Smooth muscle cell (in vitro differentiated cells): ENCODE measurements around the gene ZNF787. TPM values are rescaled to one million over a fixed set of nuclear protein-coding genes. Genes with fewer than 3 reads are reported as not detected.

ENCODE experiments used
- DNase-seq: peaks from one replicate; lab custom pipeline; 2025; ENCODE audit not compliant: unreplicated experiment; lab: John Stamatoyannopoulos, UW
- H2AFZ ChIP-seq: fragments of 200-600 bp; sonication (generic); 2 replicates; pipeline ENCODE4 v1.6.0; 2016; ENCODE audit warnings: antibody characterized with exemption, low read depth, mild to moderate bottlenecking
- H3F3A ChIP-seq: fragments of 200-600 bp; sonication (generic); 2 replicates; pipeline ENCODE4 v1.6.0; 2017; ENCODE audit warnings: antibody characterized with exemption, low read depth
- H3K27ac ChIP-seq: fragments of 200-600 bp; sonication (generic); 2 replicates; pipeline ENCODE4 v1.5.1; 2016; ENCODE audit warnings: low read depth, mild to moderate bottlenecking
- H3K27me3 ChIP-seq: fragments of 200-600 bp; sonication (generic); 2 replicates; pipeline ENCODE4 v1.6.1; 2016; ENCODE audit warnings: low read depth, mild to moderate bottlenecking
- H3K36me3 ChIP-seq: fragments of 200-600 bp; sonication (generic); 2 replicates; pipeline ENCODE4 v1.5.1; 2016; ENCODE audit warnings: low read depth
- H3K4me1 ChIP-seq: fragments of 200-600 bp; sonication (generic); 2 replicates; pipeline ENCODE4 v1.5.1; 2016; ENCODE audit warnings: low read depth
- H3K4me2 ChIP-seq: fragments of 200-600 bp; sonication (generic); 2 replicates; pipeline ENCODE4 v1.6.0; 2016; ENCODE audit warnings: mild to moderate bottlenecking
- H3K4me3 ChIP-seq: fragments of 200-600 bp; sonication (generic); 2 replicates; pipeline ENCODE4 v1.5.1; 2016; ENCODE audit warnings: mild to moderate bottlenecking
- H3K79me2 ChIP-seq: fragments of 200-600 bp; sonication (generic); 2 replicates; pipeline ENCODE4 v1.6.0; 2016; ENCODE audit warnings: low read depth, mild to moderate bottlenecking
- H3K9ac ChIP-seq: fragments of 200-600 bp; sonication (generic); 2 replicates; pipeline ENCODE4 v1.6.0; 2016; ENCODE audit warnings: low read depth
- H3K9me3 ChIP-seq: fragments of 200-600 bp; sonication (generic); replicated peaks from 2 replicates; pipeline ENCODE4 v1.5.1; 2016; ENCODE audit warnings: low read depth
- H4K20me1 ChIP-seq: fragments of 200-600 bp; sonication (generic); 2 replicates; pipeline ENCODE4 v1.6.0; 2016; ENCODE audit warnings: low read depth
- WGBS: methylation state at CpG from one replicate; pipeline ENCODE4 v1.1.7; 2016; ENCODE audit warnings: low lambda C conversion rate; 5-methylcytosine and 5-hydroxymethylcytosine counted together
- polyA plus RNA-seq: library from polyadenylated mRNA; unstranded; fragments of >200 nt; fragmentation: Nextera tagmentation; extraction: Ambion mirVana; gene quantifications from 2 replicates; pipeline ENCODE4 v1.2.1, GENCODE V29; 2016
- total RNA-seq: library from RNA; depleted of rRNA; stranded (reverse); fragments of >200 nt; gene quantifications from 2 replicates; pipeline ENCODE4 v1.2.3, GENCODE V29; 2014
- TF ChIP-seq, protein P1 (sequence below): fragments of 200-600 bp; sonication (generic); IDR thresholded peaks from 2 replicates; pipeline ENCODE4 v1.5.1; 2017; ENCODE audit warnings: borderline replicate concordance, mild to moderate bottlenecking, antibody characterized with exemption; ENCODE audit not compliant: insufficient read depth, poor library complexity, severe bottlenecking

The ZNF787 gene
- total and polyA plus RNA-seq, 2 experiments from 2014 or later: 10.0 to 20.3 TPM

DNA sequence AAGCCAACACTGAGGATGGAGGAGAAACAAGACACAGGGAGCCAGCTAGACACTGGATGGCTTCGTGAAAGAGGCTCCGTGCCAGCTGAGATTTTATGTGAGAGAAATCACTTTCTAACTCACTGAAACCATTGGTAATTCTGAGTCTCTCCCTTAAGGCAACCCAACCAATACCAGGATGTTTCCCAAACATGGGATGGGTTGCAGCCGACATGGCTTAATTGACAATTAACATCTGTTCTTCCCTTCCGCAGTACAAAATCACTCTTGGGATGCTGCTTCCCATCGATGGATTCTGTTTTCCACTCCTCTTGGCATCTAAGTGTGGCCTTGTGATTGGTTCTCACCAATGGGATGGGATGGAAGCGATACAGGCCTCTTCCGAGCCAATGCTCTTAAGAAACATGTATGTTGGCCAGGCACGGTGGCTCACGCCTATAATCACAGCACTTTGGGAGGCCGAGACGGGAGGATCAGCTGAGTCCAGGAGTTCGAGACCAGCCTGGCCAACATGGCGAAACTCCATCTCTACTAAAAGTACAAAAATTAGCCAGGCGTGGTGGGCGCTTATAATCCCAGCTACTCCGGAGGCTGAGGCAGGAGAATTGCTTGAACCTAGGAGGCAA is 2.3 kb upstream of the ZNF787 start:
- Histone ChIP-seq H3K9me3 (no peaks in the 10 kb centered on the region), H3F3A (peaks cover 5% of the 10 kb centered on the region), H3K9ac (no peak overlapping the region), H3K36me3 (no peaks in the 10 kb centered on the region), H2AFZ (peak overlapping the region; percentile 58), H3K4me3 (no peak overlapping the region), H3K79me2 (peaks cover 22% of the 10 kb centered on the region), H4K20me1 (peaks cover 19% of the 10 kb centered on the region), H3K4me1 (peaks cover 13% of the 10 kb centered on the region), H3K4me2 (no peak overlapping the region), H3K27me3 (no peaks in the 10 kb centered on the region), H3K27ac (no peak overlapping the region)
- 96% methylated on average over 16 of the region's 16 CpGs for WGBS
- TF ChIP-seq, protein P1, sequence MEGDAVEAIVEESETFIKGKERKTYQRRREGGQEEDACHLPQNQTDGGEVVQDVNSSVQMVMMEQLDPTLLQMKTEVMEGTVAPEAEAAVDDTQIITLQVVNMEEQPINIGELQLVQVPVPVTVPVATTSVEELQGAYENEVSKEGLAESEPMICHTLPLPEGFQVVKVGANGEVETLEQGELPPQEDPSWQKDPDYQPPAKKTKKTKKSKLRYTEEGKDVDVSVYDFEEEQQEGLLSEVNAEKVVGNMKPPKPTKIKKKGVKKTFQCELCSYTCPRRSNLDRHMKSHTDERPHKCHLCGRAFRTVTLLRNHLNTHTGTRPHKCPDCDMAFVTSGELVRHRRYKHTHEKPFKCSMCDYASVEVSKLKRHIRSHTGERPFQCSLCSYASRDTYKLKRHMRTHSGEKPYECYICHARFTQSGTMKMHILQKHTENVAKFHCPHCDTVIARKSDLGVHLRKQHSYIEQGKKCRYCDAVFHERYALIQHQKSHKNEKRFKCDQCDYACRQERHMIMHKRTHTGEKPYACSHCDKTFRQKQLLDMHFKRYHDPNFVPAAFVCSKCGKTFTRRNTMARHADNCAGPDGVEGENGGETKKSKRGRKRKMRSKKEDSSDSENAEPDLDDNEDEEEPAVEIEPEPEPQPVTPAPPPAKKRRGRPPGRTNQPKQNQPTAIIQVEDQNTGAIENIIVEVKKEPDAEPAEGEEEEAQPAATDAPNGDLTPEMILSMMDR: no peak
- no peak for DNase-seq

DNA sequence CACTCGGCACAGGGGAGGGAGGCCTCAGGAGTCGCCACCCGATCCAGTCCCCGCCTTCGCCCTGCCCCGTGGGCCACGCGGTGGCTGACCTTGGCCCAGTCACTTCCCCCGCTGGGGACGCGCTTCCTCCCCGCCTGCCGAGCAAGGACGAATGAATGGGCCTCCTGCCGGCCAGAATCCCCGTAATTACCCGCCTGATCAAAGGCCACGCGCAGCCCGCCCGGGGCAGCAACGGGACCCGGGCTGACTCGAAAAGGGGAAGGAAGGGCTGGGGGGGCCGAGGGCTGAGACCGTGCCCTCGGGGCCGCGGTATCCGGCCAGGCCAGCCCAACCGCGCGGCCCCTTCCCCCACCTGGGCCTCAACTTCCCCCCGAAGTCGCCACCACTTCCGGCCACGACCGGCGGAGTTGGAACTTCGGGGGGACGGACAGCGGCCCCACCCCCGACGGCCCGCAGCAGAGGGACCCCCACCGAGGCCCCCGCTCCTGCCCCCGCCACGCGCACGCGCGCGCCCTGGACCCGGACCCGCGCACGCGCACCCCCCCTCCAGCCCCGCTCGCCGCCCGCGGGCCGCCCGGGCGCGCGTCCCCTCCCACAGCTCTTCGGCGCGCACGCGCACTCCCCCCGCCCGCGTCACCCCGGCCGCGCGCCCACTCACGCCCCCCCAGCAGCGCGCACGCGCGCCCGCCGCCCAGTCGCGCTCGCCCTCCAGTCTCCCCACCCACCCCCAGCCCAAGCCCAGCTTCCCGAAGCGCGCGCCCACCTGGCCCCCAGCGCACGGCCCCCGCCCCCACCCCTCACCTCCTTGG is 520 bp downstream of the ZNF787 start:
- Histone ChIP-seq H3K27me3 (no peaks in the 10 kb centered on the region), H3K4me3 (peak overlapping the region; percentile 90), H3K9me3 (no peaks in the 10 kb centered on the region), H3K36me3 (no peaks in the 10 kb centered on the region), H3K9ac (peak overlapping the region; percentile 96), H3K79me2 (peaks cover 50% of the 10 kb centered on the region), H3K27ac (peak overlapping the region; percentile 95), H2AFZ (no peak overlapping the region), H3F3A (peaks cover 5% of the 10 kb centered on the region), H3K4me1 (peaks cover 13% of the 10 kb centered on the region), H4K20me1 (peaks cover 47% of the 10 kb centered on the region), H3K4me2 (peak overlapping the region; percentile 98)
- peak; percentile 72 for DNase-seq
- 2% methylated on average over 37 of the region's 99 CpGs for WGBS
- TF ChIP-seq, protein P1: peak; percentile 10

DNA sequence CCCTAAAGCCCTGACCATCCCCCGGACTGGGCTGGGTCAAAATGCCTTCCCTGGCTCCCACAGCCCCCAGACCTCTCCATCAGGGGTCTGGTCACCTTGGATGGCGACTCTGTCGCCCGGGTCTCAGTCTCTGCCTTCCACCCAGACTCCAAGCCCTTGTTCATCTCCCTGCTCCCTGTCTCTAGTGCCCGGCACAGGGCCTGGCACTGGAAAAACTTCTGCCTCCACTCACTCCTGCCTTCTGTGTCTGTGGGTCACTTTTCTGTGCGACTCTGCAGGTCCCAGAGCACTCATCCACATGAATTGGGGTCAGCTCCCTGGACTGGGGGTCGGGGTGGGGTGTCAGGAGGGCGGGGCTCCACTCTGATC is 1.1 kb downstream of the ZNF787 start:
- Histone ChIP-seq H2AFZ (no peak overlapping the region), H3K9me3 (no peaks in the 10 kb centered on the region), H3K9ac (peak overlapping the region; percentile 96), H3K27ac (peak overlapping the region; percentile 95), H4K20me1 (peaks cover 53% of the 10 kb centered on the region), H3K4me3 (peak overlapping the region; percentile 90), H3K36me3 (no peaks in the 10 kb centered on the region), H3K4me1 (peaks cover 13% of the 10 kb centered on the region), H3K4me2 (peak overlapping the region; percentile 98), H3K27me3 (no peaks in the 10 kb centered on the region), H3K79me2 (peaks cover 56% of the 10 kb centered on the region), H3F3A (peaks cover 5% of the 10 kb centered on the region)
- TF ChIP-seq, protein P1: no peak
- no peak for DNase-seq
- 24% methylated on average over 7 of the region's 8 CpGs for WGBS

DNA sequence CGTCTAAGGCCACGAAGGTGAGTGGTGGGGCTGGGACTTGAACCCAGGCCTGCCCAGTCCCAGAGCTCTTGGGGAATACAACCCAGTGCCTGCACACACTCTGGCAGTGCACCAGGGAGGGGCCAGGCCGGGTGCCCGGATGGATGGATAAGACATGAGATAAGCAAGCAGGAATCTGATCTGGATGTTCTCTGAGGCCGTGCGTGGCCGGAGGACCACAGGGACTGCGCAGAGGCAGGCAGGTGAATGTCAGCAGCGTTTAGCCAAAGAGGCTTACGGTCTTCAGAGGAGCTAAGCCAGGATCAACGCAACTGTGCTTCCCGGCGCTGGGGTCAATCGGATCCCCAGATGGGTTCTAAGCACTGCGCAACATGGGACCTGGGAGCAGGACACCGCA is 1.5 kb downstream of the ZNF787 start:
- peak overlapping the region; percentile 90 for H3K4me3 ChIP-seq
- no peak for DNase-seq

More for the DNA sequence above, 1.5 kb downstream of the ZNF787 start:
- H3K4me1 ChIP-seq: peaks cover 13% of the 10 kb centered on the region
- no peaks in the 10 kb centered on the region for H3K9me3 ChIP-seq
- no peaks in the 10 kb centered on the region for H3K36me3 ChIP-seq
- peak overlapping the region; percentile 95 for H3K27ac ChIP-seq
- H3K27me3 ChIP-seq: no peaks in the 10 kb centered on the region
- no peak overlapping the region for H2AFZ ChIP-seq
- H3K79me2 ChIP-seq: peaks cover 60% of the 10 kb centered on the region
- peaks cover 5% of the 10 kb centered on the region for H3F3A ChIP-seq
- H3K9ac ChIP-seq: peak overlapping the region; percentile 96
- peaks cover 57% of the 10 kb centered on the region for H4K20me1 ChIP-seq
- WGBS: 38% methylated on average over 16 of the region's 16 CpGs
- TF ChIP-seq, protein P1: no peak
- peak overlapping the region; percentile 98 for H3K4me2 ChIP-seq
